ENCODE data around the gene INKA2.

Gene INKA2

DNA sequence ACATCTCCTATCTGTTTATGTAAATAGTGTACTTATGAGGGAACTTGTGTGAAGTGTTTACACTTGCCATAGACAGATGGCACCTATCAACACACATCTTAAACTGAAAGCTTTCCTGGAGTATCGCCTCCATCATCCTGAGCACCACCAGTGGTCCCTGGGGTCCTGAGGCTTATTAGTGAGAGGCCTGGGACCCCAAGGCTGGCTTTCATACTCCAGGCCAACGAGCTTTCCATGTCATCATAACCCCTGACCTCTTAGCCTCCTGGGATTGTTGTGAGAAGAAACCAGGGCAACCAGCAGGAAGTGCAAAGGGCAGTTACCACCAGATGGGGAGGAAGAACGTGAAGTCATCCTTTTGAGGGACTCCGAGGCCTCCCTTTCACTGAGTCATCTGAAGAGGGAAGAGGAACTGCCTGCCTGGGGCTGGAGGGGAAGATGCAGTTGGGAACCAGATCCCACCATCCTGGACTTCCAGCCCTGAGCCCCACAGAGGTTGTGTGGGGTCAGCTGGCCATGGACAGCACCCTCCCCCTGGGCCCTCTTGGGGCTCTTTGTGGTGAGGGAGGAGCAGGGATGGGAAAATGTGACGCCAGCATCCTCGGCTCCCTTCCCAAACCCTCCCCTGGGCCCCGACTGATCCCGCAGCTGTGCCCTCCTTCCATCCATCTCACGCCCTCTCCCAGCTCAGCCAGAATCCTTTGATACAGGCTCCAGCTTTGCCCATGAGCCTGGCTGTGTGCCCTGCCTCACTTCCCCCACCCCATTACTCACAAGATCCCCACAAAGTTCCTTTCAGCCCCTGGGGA is 5.8 kb downstream of the INKA2 start:
- DNase-seq (ENCODE audit: low read depth, low spot score) = no peak
- Histone ChIP-seq H3K27ac (no peak overlapping the region), H3K36me3 (ENCODE audit: insufficient read depth, low read length) (no peaks in the 10 kb centered on the region), H3K9ac (ENCODE audit: insufficient read length) (no peak overlapping the region), H3K4me3 (no peak overlapping the region), H3K9me3 (ENCODE audit: low read depth, low read length) (no peaks in the 10 kb centered on the region)
- TF ChIP-seq FOXP2 (optimal IDR thresholded peaks at IDR 0.05; ENCODE audit: control extremely low read depth, extremely low read length, insufficient read depth) = no peak
- no peak for TF ChIP-seq EZH2 (IDR thresholded peaks at IDR 0.05)
- no peak for TF ChIP-seq POLR2AphosphoS5 (IDR thresholded peaks at IDR 0.05; ENCODE audit: borderline replicate concordance, low read depth, low read length)

DNA sequence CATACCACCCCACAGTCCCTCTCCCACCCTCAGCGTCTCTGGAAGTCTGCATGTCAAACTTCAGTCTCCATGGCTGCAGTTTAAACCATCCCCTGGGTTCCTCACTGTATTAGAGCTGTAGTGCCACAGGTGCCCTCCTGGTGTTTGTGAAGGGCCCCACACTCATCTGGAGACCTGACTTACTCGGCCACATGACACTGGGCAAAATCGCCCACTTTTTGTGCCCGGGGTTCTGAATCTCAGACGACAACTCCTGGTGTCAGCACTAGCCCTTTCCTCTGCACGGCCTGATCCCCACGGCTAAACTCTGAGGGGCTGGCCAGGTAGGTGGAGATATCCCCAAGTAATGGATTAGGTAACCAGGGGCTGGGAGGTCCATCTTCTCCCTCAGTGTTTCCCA is 6.5 kb downstream of the INKA2 start:
- H3K27ac ChIP-seq = no peak overlapping the region

DNA sequence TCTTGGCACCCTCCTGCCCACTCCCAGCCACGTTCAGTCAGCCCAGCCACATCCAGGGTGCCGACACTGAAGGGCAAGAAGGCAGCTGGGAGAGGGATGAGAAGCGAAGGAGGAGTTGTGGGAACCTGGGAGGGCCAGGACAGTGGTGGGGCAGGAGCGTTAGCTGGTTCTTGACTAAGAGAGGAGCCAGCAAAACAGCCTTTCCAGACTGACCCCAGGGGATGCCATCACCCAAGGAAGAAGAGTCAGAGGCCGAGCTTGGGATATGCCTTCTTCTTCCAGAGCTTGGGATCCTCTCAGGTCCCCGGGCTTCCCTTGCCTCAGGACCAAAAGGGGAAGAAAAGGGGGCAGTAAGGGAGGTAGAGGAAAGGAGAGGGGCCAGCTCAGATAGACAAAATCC is 7.2 kb downstream of the INKA2 start:
- H3K4me3 ChIP-seq = no peak overlapping the region
- no peak overlapping the region for H3K9ac ChIP-seq (ENCODE audit: insufficient read length)
- H3K36me3 ChIP-seq (ENCODE audit: insufficient read depth, low read length) = no peaks in the 10 kb centered on the region
- TF ChIP-seq FOXP2 (optimal IDR thresholded peaks at IDR 0.05; ENCODE audit: control extremely low read depth, extremely low read length, insufficient read depth) = no peak
- no peak for TF ChIP-seq POLR2AphosphoS5 (IDR thresholded peaks at IDR 0.05; ENCODE audit: borderline replicate concordance, low read depth, low read length)
- TF ChIP-seq EZH2 (IDR thresholded peaks at IDR 0.05) = no peak
- no peak for DNase-seq (ENCODE audit: low read depth, low spot score)
- H3K27ac ChIP-seq = no peak overlapping the region
- H3K9me3 ChIP-seq (ENCODE audit: low read depth, low read length) = no peaks in the 10 kb centered on the region

More for the DNA sequence above, 6.5 kb downstream of the INKA2 start:
- TF ChIP-seq POLR2AphosphoS5 (IDR thresholded peaks at IDR 0.05; ENCODE audit: borderline replicate concordance, low read depth, low read length) (no peak), FOXP2 (optimal IDR thresholded peaks at IDR 0.05; ENCODE audit: control extremely low read depth, extremely low read length, insufficient read depth) (no peak), EZH2 (IDR thresholded peaks at IDR 0.05) (no peak)
- Histone ChIP-seq H3K9me3 (ENCODE audit: low read depth, low read length) (no peaks in the 10 kb centered on the region), H3K9ac (ENCODE audit: insufficient read length) (no peak overlapping the region), H3K36me3 (ENCODE audit: insufficient read depth, low read length) (no peaks in the 10 kb centered on the region), H3K4me3 (no peak overlapping the region)
- DNase-seq (ENCODE audit: low read depth, low spot score) = no peak

DNA sequence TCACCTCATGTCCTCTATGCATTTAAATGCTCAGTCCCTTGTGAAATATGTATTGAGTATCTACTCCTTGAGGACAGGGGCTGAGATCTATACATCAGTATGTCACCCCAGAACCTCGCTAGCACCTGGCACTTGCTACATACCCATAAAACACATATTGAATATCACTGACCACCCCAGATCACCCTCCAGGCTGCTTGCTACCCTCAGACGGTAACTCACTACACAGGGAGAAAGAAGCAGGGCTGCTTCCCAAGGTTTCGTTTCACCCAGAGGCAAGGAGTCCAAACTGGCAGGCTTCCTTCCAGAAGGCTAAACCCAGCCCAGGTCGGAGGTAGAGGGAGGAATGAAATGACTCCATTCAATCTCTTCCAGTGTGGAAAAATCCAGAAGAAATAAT is 8.5 kb downstream of the INKA2 start:
- no peak for TF ChIP-seq FOXP2 (optimal IDR thresholded peaks at IDR 0.05; ENCODE audit: control extremely low read depth, extremely low read length, insufficient read depth)
- TF ChIP-seq EZH2 (IDR thresholded peaks at IDR 0.05) = no peak
- TF ChIP-seq POLR2AphosphoS5 (IDR thresholded peaks at IDR 0.05; ENCODE audit: borderline replicate concordance, low read depth, low read length) = no peak
- Histone ChIP-seq H3K9ac (ENCODE audit: insufficient read length) (no peak overlapping the region), H3K27ac (no peak overlapping the region), H3K4me3 (no peak overlapping the region), H3K36me3 (ENCODE audit: insufficient read depth, low read length) (no peaks in the 10 kb centered on the region), H3K9me3 (ENCODE audit: low read depth, low read length) (no peaks in the 10 kb centered on the region)
- no peak for DNase-seq (ENCODE audit: low read depth, low spot score)

DNA sequence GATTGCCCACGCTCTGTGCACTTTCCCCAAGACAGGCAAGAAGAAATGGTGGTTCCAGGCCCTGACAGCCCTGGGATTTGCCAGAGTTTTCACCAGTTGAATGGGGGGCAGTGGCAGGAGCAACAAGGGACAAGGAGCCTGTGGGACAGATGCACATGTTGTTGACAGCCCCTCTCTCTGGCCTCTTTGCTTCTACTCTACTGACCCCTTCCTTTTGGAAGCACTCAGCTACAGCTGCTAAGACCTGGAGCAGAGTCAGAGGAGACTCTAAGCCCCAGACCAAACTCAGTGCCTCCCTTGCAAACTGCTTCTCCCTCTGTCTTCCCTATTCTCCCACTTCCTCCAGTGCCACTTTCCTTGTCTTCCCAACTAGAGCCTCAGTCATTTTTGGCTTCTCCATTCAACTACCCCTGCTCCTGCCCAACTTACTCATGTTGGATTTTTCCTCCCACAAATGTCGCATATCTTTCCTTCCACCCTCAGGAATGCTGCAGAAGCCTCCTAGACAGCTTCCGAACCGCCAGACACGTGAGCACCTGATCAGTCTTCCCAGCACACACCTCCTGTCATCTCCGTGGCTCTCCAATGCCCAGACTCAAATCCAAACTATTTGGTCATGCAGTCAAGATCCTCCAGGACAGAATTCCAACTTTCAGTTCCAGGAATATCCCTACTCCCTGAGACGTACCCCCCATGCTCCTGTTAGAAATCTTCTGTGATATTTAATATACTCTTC is 9.1 kb downstream of the INKA2 start:
- TF ChIP-seq FOXP2 (optimal IDR thresholded peaks at IDR 0.05; ENCODE audit: control extremely low read depth, extremely low read length, insufficient read depth) = no peak
- TF ChIP-seq POLR2AphosphoS5 (IDR thresholded peaks at IDR 0.05; ENCODE audit: borderline replicate concordance, low read depth, low read length) = no peak
- TF ChIP-seq EZH2 (IDR thresholded peaks at IDR 0.05) = no peak
- Histone ChIP-seq H3K9ac (ENCODE audit: insufficient read length) (no peak overlapping the region), H3K4me3 (no peak overlapping the region), H3K36me3 (ENCODE audit: insufficient read depth, low read length) (no peaks in the 10 kb centered on the region), H3K9me3 (ENCODE audit: low read depth, low read length) (no peaks in the 10 kb centered on the region), H3K27ac (no peak overlapping the region)
- no peak for DNase-seq (ENCODE audit: low read depth, low spot score)

DNA sequence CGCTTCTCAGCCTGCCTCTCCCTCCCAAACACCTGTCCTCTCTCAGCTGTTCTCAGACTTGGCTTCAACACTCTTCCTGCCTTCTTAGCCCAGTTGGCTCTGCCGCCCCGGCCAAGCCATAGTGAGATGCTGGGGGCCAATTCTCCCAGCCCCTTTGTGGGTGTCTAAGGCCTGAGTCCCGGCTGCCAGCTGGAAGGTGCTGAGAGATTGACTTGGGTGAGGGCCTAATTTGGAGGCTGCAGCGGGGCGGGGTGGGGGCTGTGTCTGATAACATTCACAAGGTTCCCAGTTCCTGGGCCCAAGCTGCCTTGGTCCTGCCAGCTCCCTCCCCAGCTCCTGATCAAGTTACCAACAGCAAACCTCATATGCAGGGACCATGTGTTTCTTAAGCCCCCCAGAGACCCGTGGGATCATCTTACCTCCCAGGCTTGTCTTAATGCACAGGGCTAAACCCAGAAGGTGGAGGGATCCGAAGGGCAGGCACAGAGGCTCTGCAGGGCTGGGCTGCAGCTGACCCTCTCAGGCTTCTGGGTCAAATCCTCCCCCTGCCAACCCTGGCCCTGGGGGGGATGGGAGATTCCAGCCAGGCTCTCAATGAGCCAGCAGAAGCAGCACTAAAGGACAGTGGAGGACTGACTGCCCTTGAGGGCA is 9.8 kb downstream of the INKA2 start:
- H3K9ac ChIP-seq (ENCODE audit: insufficient read length) = no peak overlapping the region
- TF ChIP-seq POLR2AphosphoS5 (IDR thresholded peaks at IDR 0.05; ENCODE audit: borderline replicate concordance, low read depth, low read length) (no peak), FOXP2 (optimal IDR thresholded peaks at IDR 0.05; ENCODE audit: control extremely low read depth, extremely low read length, insufficient read depth) (no peak), EZH2 (IDR thresholded peaks at IDR 0.05) (no peak)
- no peak for DNase-seq (ENCODE audit: low read depth, low spot score)

DNA sequence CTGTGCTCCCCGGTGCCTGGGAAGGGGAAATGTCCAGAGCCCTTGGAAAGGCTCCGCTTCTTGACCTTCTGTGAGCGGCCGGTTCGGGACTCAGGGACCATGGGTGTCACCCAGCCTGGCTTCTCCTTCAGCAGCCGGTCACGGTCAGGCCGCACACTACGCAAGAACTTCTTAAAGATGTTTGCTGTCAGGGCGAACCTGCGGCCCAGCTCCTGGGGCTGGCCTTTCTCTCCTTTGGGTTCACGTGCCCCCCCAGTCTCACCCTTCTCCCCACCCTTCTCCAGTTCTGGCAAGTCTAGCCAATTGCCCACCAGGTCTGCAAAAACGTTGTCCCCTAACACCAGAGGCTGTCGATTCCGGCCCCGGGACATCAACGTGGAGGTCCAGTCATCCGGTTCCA is 12.1 kb downstream of the INKA2 start:
- H3K36me3 ChIP-seq (ENCODE audit: insufficient read depth, low read length) = no peaks in the 10 kb centered on the region
- no peaks in the 10 kb centered on the region for H3K9me3 ChIP-seq (ENCODE audit: low read depth, low read length)
- H3K9ac ChIP-seq (ENCODE audit: insufficient read length) = no peak overlapping the region
- no peak overlapping the region for H3K4me3 ChIP-seq
- TF ChIP-seq EZH2 (IDR thresholded peaks at IDR 0.05) (no peak), POLR2AphosphoS5 (IDR thresholded peaks at IDR 0.05; ENCODE audit: borderline replicate concordance, low read depth, low read length) (no peak)
- H3K27ac ChIP-seq = no peak overlapping the region
- DNase-seq (ENCODE audit: low read depth, low spot score) = no peak

More for the DNA sequence above, 9.8 kb downstream of the INKA2 start:
- no peaks in the 10 kb centered on the region for H3K9me3 ChIP-seq (ENCODE audit: low read depth, low read length)
- no peak overlapping the region for H3K4me3 ChIP-seq
- H3K36me3 ChIP-seq (ENCODE audit: insufficient read depth, low read length) = no peaks in the 10 kb centered on the region
- no peak overlapping the region for H3K27ac ChIP-seq

DNA sequence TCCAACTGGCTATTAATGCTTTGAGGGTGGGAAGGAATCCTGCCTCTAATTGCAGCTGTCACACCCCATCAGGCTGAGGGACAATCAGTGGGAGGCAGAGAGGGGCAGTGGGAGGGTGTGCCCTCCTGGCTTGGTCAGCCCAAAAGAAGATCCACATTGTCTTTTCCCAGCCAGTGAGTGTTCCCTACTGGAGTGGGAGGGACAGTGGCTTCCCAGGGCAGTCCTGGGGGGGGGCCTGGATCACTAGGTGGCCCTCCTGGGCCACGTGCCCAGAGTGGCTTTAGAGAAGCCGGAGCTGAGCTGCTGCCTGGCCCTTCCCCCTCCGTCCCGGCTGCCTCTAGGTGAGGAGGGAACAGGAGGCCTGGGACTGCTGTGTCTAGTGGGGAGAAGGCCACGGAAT is 14.0 kb downstream of the INKA2 start:
- TF ChIP-seq FOXP2 (optimal IDR thresholded peaks at IDR 0.05; ENCODE audit: control extremely low read depth, extremely low read length, insufficient read depth) (no peak), EZH2 (IDR thresholded peaks at IDR 0.05) (no peak), POLR2AphosphoS5 (IDR thresholded peaks at IDR 0.05; ENCODE audit: borderline replicate concordance, low read depth, low read length) (no peak)

More for the DNA sequence above, 14.0 kb downstream of the INKA2 start:
- Histone ChIP-seq H3K36me3 (ENCODE audit: insufficient read depth, low read length) (no peaks in the 10 kb centered on the region), H3K4me3 (no peak overlapping the region), H3K27ac (no peak overlapping the region), H3K9ac (ENCODE audit: insufficient read length) (no peak overlapping the region), H3K9me3 (ENCODE audit: low read depth, low read length) (no peaks in the 10 kb centered on the region)
- DNase-seq (ENCODE audit: low read depth, low spot score) = no peak
